Nephron progenitor cell (in vitro differentiated cells): Measurements from ENCODE around the gene CARMIL3.

Source experiments
- DNase-seq: peaks from one replicate; pipeline ENCODE4 v3.0.0; 2021
- H3K27ac Mint-ChIP-seq: 2 replicates; pipeline ENCODE4 v1.8.0; 2021; ENCODE audit warnings: mild to moderate bottlenecking, moderate library complexity, mixed read lengths
- H3K27me3 Mint-ChIP-seq: 2 replicates; pipeline ENCODE4 v1.8.0; 2021; ENCODE audit warnings: mild to moderate bottlenecking, low read depth, mixed read lengths; ENCODE audit not compliant: poor library complexity
- H3K36me3 Mint-ChIP-seq: 2 replicates; pipeline ENCODE4 v1.8.0; 2021; ENCODE audit warnings: low read depth, mixed read lengths
- H3K4me1 Mint-ChIP-seq: 2 replicates; pipeline ENCODE4 v1.8.0; 2021; ENCODE audit warnings: mixed read lengths
- H3K4me3 Mint-ChIP-seq: 2 replicates; pipeline ENCODE4 v1.8.0; 2021; ENCODE audit warnings: mild to moderate bottlenecking, moderate library complexity, mixed read lengths
- H3K9me3 Mint-ChIP-seq: 2 replicates; pipeline ENCODE4 v1.8.0; 2021; ENCODE audit warnings: mild to moderate bottlenecking, moderate library complexity, mixed read lengths
- CTCF ChIP-seq: fragments of 200-600 bp; sonication (generic); IDR thresholded peaks from 2 replicates; pipeline ENCODE4 v1.5.0; 2021; ENCODE audit warnings: antibody characterized with exemption

CARMIL3 gene

GRCh38 chr14:24072881-24073877, 21.4 kb downstream of the CARMIL3 start:
- H3K27ac Mint-ChIP-seq, result no peak overlapping the region
- H3K9me3 Mint-ChIP-seq, result no peaks in the 10 kb centered on the region
- H3K4me1 Mint-ChIP-seq, result peaks cover 20% of the 10 kb centered on the region
- H3K36me3 Mint-ChIP-seq, result no peaks in the 10 kb centered on the region
- no peak for TF ChIP-seq CTCF
- no peak overlapping the region for H3K4me3 Mint-ChIP-seq
- DNase-seq, result no peak
- peaks cover 28% of the 10 kb centered on the region for H3K27me3 Mint-ChIP-seq

- no peak for TF ChIP-seq CTCF
- Mint-ChIP-seq H3K9me3 (no peaks in the 10 kb centered on the region), H3K27ac (no peak overlapping the region), H3K4me1 (peaks cover 35% of the 10 kb centered on the region), H3K36me3 (no peaks in the 10 kb centered on the region), H3K4me3 (no peak overlapping the region), H3K27me3 (peaks cover 29% of the 10 kb centered on the region)
- no peak for DNase-seq
Observed at GRCh38 chr14:24074625-24075484, 23.0 kb downstream of the CARMIL3 start.

- TF ChIP-seq CTCF, result no peak
- Mint-ChIP-seq H3K4me3 (no peak overlapping the region), H3K27ac (no peak overlapping the region), H3K27me3 (peaks cover 32% of the 10 kb centered on the region), H3K9me3 (no peaks in the 10 kb centered on the region), H3K36me3 (no peaks in the 10 kb centered on the region), H3K4me1 (peaks cover 42% of the 10 kb centered on the region)
- DNase-seq, result no peak
Observed at GRCh38 chr14:24075485-24076301, 23.9 kb downstream of the CARMIL3 start.

DNA sequence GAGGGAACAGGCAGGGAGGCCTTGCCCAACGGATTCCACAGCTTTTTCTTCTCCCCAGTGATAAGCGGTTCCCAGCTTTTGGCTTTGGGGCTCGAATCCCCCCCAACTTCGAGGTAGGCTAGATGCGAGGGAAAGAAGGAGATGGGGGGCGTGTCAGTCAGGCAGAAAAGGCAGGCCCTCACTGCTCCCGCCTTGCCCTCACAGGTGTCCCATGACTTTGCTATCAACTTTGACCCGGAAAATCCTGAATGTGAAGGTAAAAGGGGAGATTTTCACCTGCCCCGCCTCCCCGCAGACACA, 24.4 kb downstream of the CARMIL3 start:
- DNase-seq, result no peak
- Mint-ChIP-seq H3K4me1 (peaks cover 40% of the 10 kb centered on the region), H3K27ac (no peak overlapping the region), H3K27me3 (peaks cover 35% of the 10 kb centered on the region), H3K4me3 (no peak overlapping the region), H3K9me3 (no peaks in the 10 kb centered on the region), H3K36me3 (no peaks in the 10 kb centered on the region)
- no peak for TF ChIP-seq CTCF

DNA sequence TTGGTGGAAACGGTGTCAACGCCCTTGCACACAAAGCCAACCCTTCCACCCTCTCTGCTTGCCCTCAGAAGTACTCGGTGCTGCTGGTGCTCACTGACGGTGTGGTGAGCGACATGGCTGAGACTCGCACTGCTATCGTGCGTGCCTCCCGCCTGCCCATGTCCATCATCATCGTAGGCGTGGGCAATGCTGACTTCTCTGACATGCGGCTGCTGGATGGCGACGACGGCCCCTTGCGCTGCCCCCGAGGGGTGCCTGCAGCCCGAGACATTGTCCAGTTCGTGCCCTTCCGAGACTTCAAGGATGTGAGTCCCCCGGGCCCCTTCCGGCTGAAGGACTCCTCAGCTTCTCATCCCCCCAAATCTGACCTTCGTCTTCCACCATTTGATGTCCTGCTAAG, 25.3 kb downstream of the CARMIL3 start:
- peaks cover 39% of the 10 kb centered on the region for H3K27me3 Mint-ChIP-seq
- no peak overlapping the region for H3K4me3 Mint-ChIP-seq
- H3K36me3 Mint-ChIP-seq, result no peaks in the 10 kb centered on the region
- no peak for TF ChIP-seq CTCF
- no peak for DNase-seq
- H3K4me1 Mint-ChIP-seq, result peaks cover 44% of the 10 kb centered on the region
- H3K27ac Mint-ChIP-seq, result no peak overlapping the region
- no peaks in the 10 kb centered on the region for H3K9me3 Mint-ChIP-seq
